HCT116 (cell line): ENCODE results near the gene MTA2. TPM values are rescaled to one million over a fixed set of nuclear protein-coding genes. Genes with fewer than 3 reads are reported as not detected.

Source experiments
- ATAC-seq: fragments of 200-7000 bp; cut with Tn5 transposase; 2 replicates; pipeline ENCODE4 v1.9.1; 2020; ENCODE audit warnings: mild to moderate bottlenecking, moderate library complexity
- BruUV-seq: library from RNA; stranded (reverse); fragments of 400-500 nt; replicated peaks from 2 replicates; lab custom pipeline; 2021; lab: Mats Ljungman, UMichigan
- CTCF ChIA-PET: fragments of 300-600 bp; sonication (Branson Sonifier 250); formaldehyde crosslinking; loops from one replicate; lab custom pipeline; 2021; ENCODE audit warnings: antibody characterized with exemption; lab: Charles Lee
- POLR2A ChIA-PET: fragments of 300-600, 350-600 bp; sonication (Branson Sonifier 250); formaldehyde crosslinking; loops from one replicate; lab custom pipeline; 2021; ENCODE audit warnings: antibody characterized with exemption; lab: Charles Lee
- RAD21 ChIA-PET, 2 experiments: fragments of 300-600 bp; sonication (Branson Sonifier 250); formaldehyde crosslinking; loops; one replicate each; lab custom pipeline; 2023; ENCODE audit warnings: low total read pairs in 2 of 2; ENCODE audit not compliant: uncharacterized antibody in 2 of 2, unreplicated experiment in 2 of 2, low non-redundant PET in 1 of 2; lab: Charles Lee
- DNase-seq: peaks from one replicate; pipeline ENCODE4 v3.0.0-alpha.2; 2010; ENCODE audit warnings: low read depth, low spot score
- H2AFZ ChIP-seq: fragments of 200-600 bp; shearing (Covaris generic), sonication (generic); 2 replicates; pipeline ENCODE4 v1.6.1; 2017; ENCODE audit warnings: low read depth, mixed run types, mixed read lengths, antibody characterized with exemption, low read length; ENCODE audit not compliant: poor library complexity, severe bottlenecking
- H3K27ac ChIP-seq: 2 replicates; pipeline ENCODE4 v1.5.1; 2012; ENCODE audit warnings: low read depth, low read length
- H3K27me3 ChIP-seq: fragments of 200-600 bp; sonication (generic); 2 replicates; pipeline ENCODE4 v1.6.1; 2016; ENCODE audit warnings: mixed run types, low read length, mixed read lengths; ENCODE audit not compliant: insufficient read depth
- H3K36me3 ChIP-seq, 2 experiments: fragments of 200-500 bp in 1 of 2; fragments of 200-600 bp in 1 of 2; sonication (Bioruptor generic) in 1 of 2; sonication (generic) in 1 of 2; 2 replicates each; pipeline versions ENCODE4 v1.5.1 to v1.6.1; 2014 to 2016; ENCODE audit warnings: low read length in 2 of 2, inconsistent platforms in 1 of 2, mixed read lengths in 1 of 2, mixed run types in 1 of 2; ENCODE audit not compliant: insufficient read depth in 2 of 2, control insufficient read depth in 1 of 2
- H3K4me1 ChIP-seq, 2 experiments: fragments of 200-600 bp in 1 of 2; sonication (generic) in 1 of 2; 2 replicates each; pipeline versions ENCODE4 v1.5.1 to v1.6.1; 2012 to 2017; ENCODE audit warnings: low read length in 2 of 2, inconsistent platforms in 1 of 2, mild to moderate bottlenecking in 1 of 2, mixed read lengths in 1 of 2, mixed run types in 1 of 2, moderate library complexity in 1 of 2; ENCODE audit not compliant: insufficient read depth in 2 of 2, control insufficient read depth in 1 of 2
- H3K4me2 ChIP-seq: fragments of 200-600 bp; sonication (generic); 2 replicates; pipeline ENCODE4 v1.6.1; 2017; ENCODE audit warnings: mixed run types, low read length, mixed read lengths
- H3K4me3 ChIP-seq, 2 experiments: fragments of 200-600 bp in 1 of 2; sonication (generic) in 1 of 2; replicated peaks in 1 of 2; 2 replicates each; pipeline ENCODE4 v1.5.1; 2011 to 2016; ENCODE audit warnings: low read length in 2 of 2, control low read depth in 1 of 2, low read depth in 1 of 2, mild to moderate bottlenecking in 1 of 2, mixed read lengths in 1 of 2, mixed run types in 1 of 2
- H3K79me2 ChIP-seq: fragments of 200-600 bp; sonication (generic); 2 replicates; pipeline ENCODE4 v1.6.1; 2017; ENCODE audit warnings: mild to moderate bottlenecking, mixed run types, low read length, moderate library complexity, mixed read lengths; ENCODE audit not compliant: insufficient read depth
- H3K9ac ChIP-seq: fragments of 200-600 bp; sonication (generic); 2 replicates; pipeline ENCODE4 v1.6.1; 2016; ENCODE audit warnings: low read length, mixed read lengths
- H3K9me2 ChIP-seq: fragments of 200-600 bp; sonication (generic), shearing (Covaris generic); 2 replicates; pipeline ENCODE4 v1.6.1; 2017; ENCODE audit warnings: mixed run types, mild to moderate bottlenecking, moderate library complexity; ENCODE audit not compliant: insufficient read depth
- H3K9me3 ChIP-seq, 2 experiments: fragments of 200-500 bp in 1 of 2; fragments of 200-600 bp in 1 of 2; sonication (Bioruptor generic) in 1 of 2; sonication (generic) in 1 of 2; 2 replicates each; pipeline ENCODE4 v1.6.1; 2014 to 2017; ENCODE audit warnings: low read length in 2 of 2, mixed read lengths in 2 of 2, inconsistent platforms in 1 of 2, low read depth in 1 of 2, mild to moderate bottlenecking in 1 of 2, mixed run types in 1 of 2, moderate library complexity in 1 of 2; ENCODE audit not compliant: control insufficient read depth in 1 of 2, insufficient read depth in 1 of 2
- H4K20me1 ChIP-seq: fragments of 200-600 bp; sonication (generic), shearing (Covaris generic); 2 replicates; pipeline ENCODE4 v1.6.1; 2017; ENCODE audit warnings: mixed run types, mild to moderate bottlenecking, moderate library complexity; ENCODE audit not compliant: insufficient read depth
- CBX3 ChIP-seq: IDR thresholded peaks from 2 replicates; pipeline ENCODE4 v1.6.1; 2012; ENCODE audit warnings: low read depth
- ELF1 ChIP-seq: IDR thresholded peaks from 2 replicates; pipeline ENCODE4 v1.6.1; 2012; ENCODE audit warnings: low read depth, borderline replicate concordance
- EZH2 ChIP-seq: fragments of 200-600 bp; sonication (generic); IDR thresholded peaks from 2 replicates; pipeline ENCODE4 v1.6.1; 2017; ENCODE audit warnings: antibody characterized with exemption, mixed run types
- FOSL1 ChIP-seq: IDR thresholded peaks from 2 replicates; pipeline ENCODE4 v1.6.1; 2012; ENCODE audit warnings: low read depth
- JUND ChIP-seq: IDR thresholded peaks from 2 replicates; pipeline ENCODE4 v1.6.1; 2012
- POLR2A ChIP-seq: IDR thresholded peaks from 2 replicates; pipeline ENCODE4 v1.7.0; 2011; ENCODE audit warnings: borderline replicate concordance; ENCODE audit not compliant: insufficient read depth, insufficient read length; ENCODE audit errors: extremely low read depth
- POLR2AphosphoS5 ChIP-seq: IDR thresholded peaks from 2 replicates; pipeline ENCODE4 v1.6.1; 2011; ENCODE audit warnings: mild to moderate bottlenecking, low read depth, low read length, moderate library complexity
- RAD21 ChIP-seq: IDR thresholded peaks from 2 replicates; pipeline ENCODE4 v1.6.1; 2012; ENCODE audit warnings: low read depth, mild to moderate bottlenecking
- SRF ChIP-seq: IDR thresholded peaks from 2 replicates; pipeline ENCODE4 v1.6.1; 2012; ENCODE audit warnings: low read depth
- TCF7L2 ChIP-seq: IDR thresholded peaks from 2 replicates; pipeline ENCODE4 v1.7.0; 2011; ENCODE audit warnings: borderline replicate concordance, inconsistent platforms; ENCODE audit not compliant: insufficient read depth, insufficient read length; ENCODE audit errors: extremely low read depth
- intact Hi-C: fragments of 100-400 bp; cut with micrococcal nuclease; formaldehyde crosslinking; loops from 2 replicates; pipeline ENCODE4 v1.10.0; 2022
- total RNA-seq: library from RNA; stranded (reverse); gene quantifications from one replicate; pipeline ENCODE4 v1.2.1, GENCODE V29; 2021; ENCODE audit not compliant: unreplicated experiment

MTA2 gene
- total RNA-seq, 1 experiment from 2014 or later, result 98.9 TPM

DNA sequence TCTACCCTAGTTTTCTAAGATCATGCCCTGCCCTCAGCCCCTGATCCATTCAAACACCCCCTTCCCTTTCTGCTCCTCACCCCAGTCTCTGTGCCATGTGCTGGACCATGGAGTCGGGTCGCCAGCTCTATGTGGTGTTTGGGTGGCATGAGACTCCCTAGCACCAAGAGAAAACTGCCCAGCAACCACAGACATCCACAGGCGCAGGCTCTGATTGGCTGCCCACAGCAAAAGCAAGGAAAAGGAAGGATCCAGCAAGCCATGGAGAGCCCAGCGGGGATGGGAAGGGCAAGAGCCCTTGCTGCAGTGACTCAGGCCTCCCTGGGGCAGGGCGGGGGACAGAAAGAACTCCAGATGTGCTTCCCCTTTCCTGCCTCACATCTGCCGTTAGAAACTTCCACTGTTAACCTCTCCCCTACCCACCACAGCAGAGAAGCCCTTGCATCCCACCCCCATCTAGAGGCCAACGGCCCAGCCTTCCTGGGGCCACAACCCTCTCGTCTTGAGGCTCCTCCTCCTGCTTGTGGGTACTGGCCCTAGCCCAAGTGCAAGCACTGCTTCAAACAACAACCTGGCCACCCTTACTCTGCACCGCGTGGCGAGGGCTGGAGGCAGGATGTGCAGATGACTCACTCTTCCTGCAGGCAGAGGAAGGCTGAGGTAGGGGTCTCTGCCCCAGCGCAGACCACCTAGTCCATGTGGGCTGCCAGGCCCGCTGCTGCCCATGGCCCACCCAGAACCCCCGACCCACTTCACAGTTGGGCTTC is 45.4 kb downstream of the MTA2 start:
- H3K4me3 ChIP-seq, result peak overlapping the region; percentile 33 to 36
- ATAC-seq, result peak; percentile 60
- RAD21 ChIA-PET, result interaction anchor here (0.7 to 1.5 kb wide), 3 partner anchors 11 to 123 kb away, joined by 3 to 6 read pairs (median 4); no protein-coding TSS in a partner anchor

DNA sequence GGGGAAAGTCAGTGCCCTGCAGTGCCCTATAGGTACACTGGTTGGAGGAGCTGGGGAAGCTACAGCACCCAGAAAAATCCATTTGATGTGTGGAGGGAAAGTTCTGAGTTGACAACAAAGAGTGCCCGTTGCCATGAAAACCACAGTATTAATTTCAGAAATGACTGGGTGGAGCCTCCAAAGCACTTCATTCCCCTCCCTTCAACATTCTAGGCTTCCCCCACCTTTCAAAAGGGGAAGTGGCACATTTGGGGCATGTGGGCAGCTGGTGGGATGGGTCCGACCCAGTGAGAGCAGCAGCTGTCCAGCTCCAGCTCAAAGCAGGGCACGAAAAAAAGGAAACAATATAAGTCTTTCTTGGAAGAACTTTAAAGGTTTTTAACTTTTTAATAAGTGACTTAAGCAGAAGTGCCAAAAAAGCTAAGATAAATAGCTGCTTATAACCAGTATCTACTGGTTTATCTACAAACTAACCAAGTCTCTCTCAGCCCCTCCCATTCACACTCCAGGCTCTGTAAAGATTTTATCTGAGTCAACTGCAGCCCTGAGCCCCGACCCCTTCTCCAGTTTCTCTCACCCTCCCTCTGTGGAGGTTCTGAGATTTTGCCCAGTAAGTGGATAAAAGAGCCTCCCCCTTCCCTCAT is 46.1 kb downstream of the MTA2 start:
- ChIA-PET POLR2A (interaction anchor here (1.0 to 3.2 kb wide), 8 partner anchors 8 to 286 kb away, joined by 3 to 16 read pairs (median 5); partner anchors contain the start of genes AHNAK, C11orf98, CSKMT and EEF1G), RAD21 (interaction anchor here in 1 of 2 experiments (0.7 kb wide), 1 partner anchor 124 kb away, joined by 4 read pairs; no protein-coding TSS in a partner anchor), CTCF (interaction anchor here (0.7 to 3.8 kb wide), 5 partner anchors 13 to 231 kb away, joined by 3 to 30 read pairs (median 8); no protein-coding TSS in a partner anchor)
- Histone ChIP-seq H3K9me2 (no peaks in the 10 kb centered on the region), H3K27ac (peak overlapping the region; percentile 99), H3K4me2 (peak overlapping the region; percentile 94), H3K27me3 (no peaks in the 10 kb centered on the region), H4K20me1 (no peaks in the 10 kb centered on the region; the same call in 1 of the 2 replicates), H2AFZ (no peak overlapping the region), H3K4me1 (peaks cover 84 to 99% of the 10 kb centered on the region in 2 experiments), H3K9ac (peak overlapping the region; percentile 81), H3K79me2 (peaks cover 32% of the 10 kb centered on the region), H3K36me3 (peaks cover 9 to 20% of the 10 kb centered on the region in 2 experiments; a peak in 3 of 4 replicates), H3K4me3 (peak overlapping the region; percentile 33 to 36), H3K9me3 (no peaks in the 10 kb centered on the region)
- no TSS peak for BruUV-seq
- DNase-seq (no peak), ATAC-seq (no peak)
- TF ChIP-seq POLR2A (peak; percentile 1), EZH2 (no peak)
- intact Hi-C loops, result loop anchor here (1.0 to 5.0 kb wide), 3 partner anchors 131 to 287 kb away; no protein-coding TSS in a partner anchor

More for the DNA sequence above, 45.4 kb downstream of the MTA2 start:
- BruUV-seq, result no TSS peak
- peak overlapping the region; percentile 81 for H3K9ac ChIP-seq
- H3K4me2 ChIP-seq, result peak overlapping the region; percentile 94
- peaks cover 9 to 20% of the 10 kb centered on the region in 2 experiments; a peak in 3 of 4 replicates for H3K36me3 ChIP-seq
- no peak overlapping the region for H2AFZ ChIP-seq
- POLR2A ChIA-PET, result interaction anchor here (0.5 to 3.2 kb wide), 12 partner anchors 9 to 285 kb away, joined by 3 to 16 read pairs (median 5); partner anchors contain the start of genes AHNAK, C11orf98, CSKMT and EEF1G
- peaks cover 36% of the 10 kb centered on the region for H3K79me2 ChIP-seq
- peak overlapping the region; percentile 99 for H3K27ac ChIP-seq
- CTCF ChIA-PET, result interaction anchor here (0.7 to 5.8 kb wide), 9 partner anchors 13 to 230 kb away, joined by 3 to 93 read pairs (median 7); partner anchors contain the start of gene EEF1G
- H4K20me1 ChIP-seq, result no peaks in the 10 kb centered on the region; the same call in 1 of the 2 replicates
- no peaks in the 10 kb centered on the region for H3K27me3 ChIP-seq
- intact Hi-C loops, result loop anchor here (1.0 to 5.0 kb wide), 3 partner anchors 132 to 286 kb away; no protein-coding TSS in a partner anchor
- no peaks in the 10 kb centered on the region for H3K9me3 ChIP-seq
- H3K4me1 ChIP-seq, result peaks cover 90 to 100% of the 10 kb centered on the region in 2 experiments
- H3K9me2 ChIP-seq, result no peaks in the 10 kb centered on the region
- TF ChIP-seq TCF7L2 (peak; percentile 79), POLR2AphosphoS5 (peak; percentile 64; the same call in 1 of the 2 replicates), RAD21 (no peak), POLR2A (peak; percentile 21), JUND (no peak), FOSL1 (no peak), SRF (no peak), CBX3 (no peak), ELF1 (no peak)
- peak; percentile 93 for DNase-seq
